T-helper 1 cell (primary cell): ENCODE results near the gene C8A.

Source experiments
- DNase-seq, 5 donors: peaks; one replicate each; pipeline ENCODE4 v3.0.0-alpha.2; 2012 to 2020
- total RNA-seq, 4 donors: gene quantifications; one replicate each; lab custom pipeline; 2026; lab: John Stamatoyannopoulos, UW

C8A gene
- total RNA-seq, result 0 reads per million in 4 donors

DNA sequence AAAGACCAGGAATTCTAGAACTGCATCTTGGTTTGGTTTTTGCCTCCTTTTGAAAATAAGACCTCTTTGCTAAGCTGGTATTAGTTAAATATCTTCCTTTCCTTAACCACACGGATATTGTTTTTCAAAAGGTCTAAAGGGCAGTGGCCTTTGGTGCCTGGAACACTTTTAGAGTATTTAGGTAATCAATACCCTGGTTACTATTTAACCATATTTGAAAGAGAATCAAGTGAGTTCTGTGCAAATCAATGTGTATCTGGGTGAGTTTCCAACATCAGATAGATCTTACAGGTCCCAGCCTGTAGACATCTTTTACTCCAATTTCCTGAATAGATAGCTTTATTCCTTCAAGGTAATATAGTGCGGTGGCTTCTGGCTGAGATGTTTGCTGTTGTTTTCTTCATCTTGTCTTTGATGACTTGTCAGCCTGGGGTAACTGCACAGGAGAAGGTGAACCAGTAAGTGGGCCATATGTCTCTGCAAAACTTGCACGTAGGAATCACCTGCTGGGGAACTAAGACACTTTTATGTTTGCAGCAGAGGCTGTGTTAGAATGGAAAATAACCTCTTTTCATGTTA lies at the start of gene C8A:
Gene C8A (plus strand): TSS at position 277 of the 579 bp plus-strand sequence. CDS start 105 bp downstream, at position 382.
- DNase-seq, result no peak

DNA sequence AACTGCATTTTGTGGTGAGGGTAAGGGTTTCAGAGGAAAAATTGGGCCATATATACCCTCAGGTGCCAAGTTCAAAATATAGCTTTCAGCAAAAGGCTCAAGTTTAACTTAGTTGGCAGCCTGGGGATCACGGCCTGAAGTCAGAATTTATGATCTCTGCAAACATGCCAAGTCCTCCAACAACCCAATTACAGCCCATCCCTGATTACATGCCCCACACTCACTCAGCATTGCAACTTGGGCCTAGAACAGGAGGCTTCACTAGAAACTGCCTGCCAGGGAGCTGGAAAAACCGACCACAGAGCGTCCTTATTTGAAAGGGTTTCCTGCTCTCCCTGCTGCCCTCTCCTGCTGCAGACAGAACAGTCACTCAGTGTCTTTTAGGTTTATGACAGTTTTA lies 47.8 kb upstream of the C8A start:
- no peak for DNase-seq

DNA sequence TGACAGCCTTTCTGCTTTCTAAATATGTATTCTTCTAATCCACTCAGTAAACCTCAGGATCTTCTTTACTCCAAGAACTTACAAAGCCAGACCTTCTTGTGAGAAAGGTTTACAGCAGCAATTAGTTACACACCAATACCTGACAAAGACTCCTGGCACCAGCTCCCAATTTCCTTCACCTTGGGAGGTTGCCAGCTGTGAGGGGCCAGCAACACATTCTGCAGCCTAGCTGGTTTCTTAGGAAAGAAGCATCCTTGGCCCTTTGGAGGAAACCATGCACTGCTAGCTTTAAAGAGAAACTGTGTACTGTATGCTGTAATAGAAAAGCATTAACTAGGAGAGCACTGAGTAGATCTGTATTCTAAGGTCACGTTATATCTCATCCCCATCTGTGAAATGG lies 46.2 kb upstream of the C8A start:
- DNase-seq, result no peak

DNA sequence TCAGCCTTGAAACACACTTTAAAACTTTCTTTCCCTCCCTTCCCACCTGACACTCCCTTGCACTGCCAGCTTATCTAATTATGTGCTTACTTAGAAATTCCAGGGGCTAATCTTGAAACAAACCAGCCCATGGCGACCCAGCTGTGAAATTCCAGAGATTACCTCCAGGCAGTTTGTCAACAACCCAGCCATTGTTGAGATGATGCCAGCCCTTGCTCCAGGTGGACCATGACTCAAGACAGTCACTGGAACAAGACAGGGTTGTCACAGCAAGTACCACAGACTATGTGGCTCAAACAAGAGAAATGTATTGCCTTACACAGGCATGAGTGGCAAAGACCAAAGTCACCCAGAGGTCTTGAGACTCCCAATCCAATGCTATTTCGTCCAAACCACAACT lies 43.3 kb upstream of the C8A start:
- DNase-seq, result no peak

DNA sequence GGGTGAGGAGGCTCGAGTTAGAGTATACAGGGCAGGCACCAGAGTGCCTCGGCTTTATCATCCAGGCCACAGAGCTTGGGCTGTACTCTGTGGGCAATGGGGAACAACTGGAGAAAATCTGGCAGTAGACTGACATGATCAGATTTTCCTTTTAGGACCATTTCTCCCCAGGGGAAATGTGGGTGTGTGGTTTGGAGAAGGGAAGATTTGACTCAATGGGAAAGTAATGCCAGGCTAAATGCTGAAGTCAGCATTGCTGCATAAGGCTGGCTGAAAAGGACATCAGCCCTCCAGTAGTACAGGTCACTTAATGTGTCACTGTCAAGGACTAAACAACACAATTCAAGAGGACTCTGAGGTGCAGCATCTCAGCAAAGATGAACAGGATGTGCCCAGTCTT lies 40.4 kb upstream of the C8A start:
- DNase-seq, result no peak

DNA sequence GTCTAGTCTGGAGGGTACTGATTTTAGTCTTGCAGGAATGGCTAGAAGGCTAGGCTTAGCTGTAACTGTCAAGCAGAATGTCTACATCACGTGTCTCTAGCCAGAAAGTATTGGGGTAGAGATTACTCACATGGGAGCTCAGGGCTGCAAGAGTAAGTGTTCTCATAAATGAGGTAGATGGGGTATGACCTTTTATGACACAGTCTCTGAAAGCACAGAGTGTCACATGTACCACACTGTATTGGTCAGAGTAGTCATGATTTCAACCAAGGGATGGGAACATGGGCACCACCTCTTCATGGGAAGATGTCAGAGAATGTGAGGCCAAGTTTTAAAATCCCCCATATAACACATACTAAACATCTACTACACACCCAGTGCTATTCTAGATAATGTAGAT lies 38.3 kb upstream of the C8A start:
- no peak for DNase-seq

DNA sequence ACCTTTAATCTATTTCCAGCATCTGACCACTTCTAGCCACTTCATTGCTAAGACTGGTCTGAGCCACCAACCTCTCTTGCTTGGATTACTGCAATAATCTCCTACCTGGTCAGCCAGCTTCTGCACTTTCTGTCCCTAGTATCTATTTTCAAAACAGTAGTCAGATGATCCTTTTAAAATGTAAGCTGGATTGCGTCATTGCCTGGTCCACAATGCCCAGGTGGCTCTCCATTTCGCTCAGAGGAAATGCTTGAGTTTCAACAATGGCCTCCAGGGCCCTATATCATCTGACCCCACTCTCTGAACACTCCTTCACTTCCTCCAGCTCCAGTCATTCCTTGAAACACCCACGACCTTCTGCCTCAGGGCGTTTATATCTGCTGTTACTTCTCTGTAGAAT lies 37.7 kb upstream of the C8A start:
- no peak for DNase-seq

DNA sequence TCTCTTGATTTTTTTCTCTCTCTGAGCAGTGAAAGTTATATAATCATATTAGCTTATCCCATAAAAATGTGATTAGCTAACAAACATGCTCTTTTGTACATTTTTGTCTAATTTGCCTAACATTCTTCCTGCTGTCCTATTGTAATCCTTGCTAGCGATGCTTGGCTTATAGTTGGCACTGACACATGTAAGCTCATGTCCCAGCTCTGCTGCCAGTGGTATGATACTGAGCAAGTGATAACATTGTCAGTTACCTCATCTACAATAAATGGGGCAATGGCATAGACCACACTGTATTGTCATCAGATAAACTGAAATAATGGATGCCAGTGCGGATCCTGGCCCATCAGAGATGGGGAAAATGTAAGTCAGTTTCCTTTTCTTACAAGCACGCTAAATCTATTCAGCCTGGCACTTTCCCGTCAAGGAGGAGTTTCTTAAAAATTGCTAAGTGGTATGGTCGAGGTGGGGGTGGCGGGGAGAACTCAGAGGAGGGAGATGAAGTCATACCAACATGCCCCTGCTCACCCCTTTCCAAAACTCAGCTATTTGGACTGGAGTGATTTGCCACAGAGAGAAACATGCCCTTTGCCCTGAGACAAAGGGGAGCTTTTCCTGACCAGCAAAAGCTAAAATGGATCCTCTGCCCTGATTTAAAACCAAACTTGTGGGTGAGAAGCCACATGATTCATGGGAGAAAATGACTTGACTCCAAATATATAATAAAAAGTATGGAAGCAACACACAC lies 36.7 kb upstream of the C8A start:
- DNase-seq, result no peak

DNA sequence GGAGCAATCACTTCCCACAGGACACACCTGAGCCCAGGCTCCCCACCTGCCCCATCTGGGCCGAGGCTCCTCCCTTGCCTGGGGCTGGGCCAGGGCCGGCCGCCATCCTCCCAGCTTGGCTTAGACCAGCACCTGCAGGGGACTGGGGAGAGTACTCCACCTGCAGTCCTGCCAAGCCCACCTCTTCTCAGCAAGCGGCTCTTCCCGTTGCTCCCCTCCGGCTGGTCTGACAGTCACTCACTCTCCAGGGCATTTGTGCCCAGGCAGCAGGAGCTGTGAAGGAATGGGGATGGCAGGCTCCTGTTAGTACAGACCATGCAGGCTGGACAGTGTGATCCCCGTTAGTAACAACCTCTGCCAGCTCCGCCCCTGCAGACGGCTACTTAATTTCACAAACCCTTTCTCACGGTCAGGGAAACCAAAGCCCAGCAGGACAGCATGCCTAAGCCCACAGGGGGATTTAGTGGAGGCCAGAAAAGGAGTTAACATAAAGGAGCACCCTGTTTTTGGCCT lies 35.2 kb upstream of the C8A start, which contains the start of gene FYB2:
Gene FYB2 (minus strand): TSS at position 18 of the 513 bp plus-strand sequence. CDS start 114 bp downstream, outside the sequence.
- DNase-seq, result no peak

DNA sequence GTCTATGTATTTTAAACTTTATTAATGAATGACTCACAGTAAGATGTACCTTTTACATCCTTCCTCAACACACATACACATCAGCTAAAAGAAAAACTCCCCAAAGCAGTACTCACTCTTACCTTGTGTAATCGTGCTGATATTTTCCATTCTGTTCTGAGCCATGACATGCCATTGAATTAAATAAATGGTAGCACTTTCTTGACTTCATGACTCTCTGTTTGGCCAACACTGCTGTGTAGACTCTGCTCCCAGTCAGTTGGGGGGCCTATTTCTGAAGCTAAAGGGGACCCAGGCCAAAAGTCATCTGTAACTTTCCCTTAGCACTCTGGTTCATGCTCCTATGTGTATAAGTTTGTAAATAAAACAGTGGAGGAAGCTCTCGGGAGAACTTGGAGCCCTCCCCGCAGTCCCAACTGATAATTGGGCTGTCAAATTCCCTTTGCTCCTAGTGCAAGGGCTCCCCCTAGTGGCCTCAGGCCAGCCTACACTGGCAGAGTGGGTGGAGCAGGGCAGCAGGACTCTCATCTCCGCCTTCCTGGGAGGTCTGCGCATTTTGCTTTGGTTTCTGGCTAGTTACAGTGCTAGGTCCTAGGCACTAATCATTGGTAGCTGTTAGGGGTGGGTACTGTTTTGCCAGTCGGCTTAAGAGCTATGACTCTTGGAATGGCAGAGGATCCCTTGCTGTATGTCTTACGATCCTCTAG lies 33.7 kb upstream of the C8A start:
- peak in 3 of 5 donors; percentile 24 to 44 (median 43) for DNase-seq

DNA sequence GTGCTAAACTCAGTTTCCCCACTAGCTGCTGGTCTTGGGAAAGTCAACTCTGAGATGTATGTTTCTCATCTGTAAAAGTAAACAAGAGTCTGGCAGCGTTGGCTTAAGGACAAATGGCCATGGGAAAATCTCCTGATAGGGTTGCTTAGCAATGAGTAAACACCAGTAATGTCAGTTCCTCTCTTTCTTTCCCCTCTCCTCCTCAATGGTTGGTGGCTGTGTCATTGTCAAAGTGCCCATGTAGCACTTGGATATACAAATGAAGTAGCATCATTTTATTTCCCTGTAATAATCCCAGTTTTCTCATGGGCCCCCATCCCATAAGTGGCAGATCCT lies 33.2 kb upstream of the C8A start:
- no peak for DNase-seq

DNA sequence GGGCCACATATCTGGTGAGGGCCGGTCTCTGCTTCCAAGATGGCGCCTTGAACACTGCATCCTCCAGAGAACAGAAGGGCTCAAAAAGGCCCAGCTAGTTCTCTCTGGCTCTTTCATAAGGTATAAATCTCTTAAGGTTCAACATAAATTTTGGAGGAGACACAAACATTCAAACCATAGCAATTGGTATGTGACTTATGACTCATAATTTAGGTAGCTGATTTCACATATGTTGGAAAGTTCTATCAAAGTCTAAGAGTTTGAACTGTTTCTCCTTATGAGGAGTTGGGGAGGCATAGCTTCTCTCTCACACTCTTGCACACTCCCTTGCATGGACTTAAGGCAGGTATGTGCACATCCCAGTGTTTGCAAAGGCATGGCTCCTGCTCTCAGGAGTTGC lies 30.3 kb upstream of the C8A start:
- DNase-seq, result no peak

DNA sequence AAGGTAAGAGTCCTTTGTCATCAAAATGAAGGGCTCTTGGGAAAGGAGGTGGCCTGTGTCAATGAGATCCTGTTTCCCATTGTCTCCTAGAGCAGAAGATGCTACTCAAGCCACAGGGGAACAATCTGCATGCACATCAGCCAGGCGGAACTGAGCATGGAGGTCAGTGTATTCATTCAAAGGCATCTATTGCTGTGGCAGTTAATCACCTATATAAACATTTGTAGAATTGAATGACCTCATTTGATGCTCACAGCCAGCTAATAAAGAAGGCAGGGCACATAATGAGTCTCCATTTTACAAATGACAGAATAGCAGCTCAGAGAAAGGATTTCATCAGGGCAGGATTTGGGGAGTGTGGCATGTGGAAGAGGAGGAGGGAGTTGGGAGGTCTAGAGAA lies 29.7 kb upstream of the C8A start:
- DNase-seq, result no peak

DNA sequence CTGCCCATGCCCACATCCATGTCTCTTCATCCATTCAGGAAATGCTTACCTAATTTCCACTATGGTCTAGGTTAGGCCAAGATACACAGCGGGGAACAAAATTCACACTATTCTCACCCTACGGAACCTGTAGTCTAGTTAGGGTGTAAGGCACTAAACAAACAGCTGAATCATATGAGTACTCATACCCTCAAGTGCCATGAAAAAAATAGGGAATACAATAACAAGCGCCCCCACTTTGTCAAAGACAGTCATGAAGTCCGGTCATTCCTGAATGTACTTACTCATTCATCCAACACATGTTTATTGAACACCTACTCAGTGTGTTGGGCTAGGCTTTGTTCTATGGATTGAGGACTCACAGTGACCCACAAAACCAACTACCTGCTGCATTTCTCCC lies 29.2 kb upstream of the C8A start:
- no peak for DNase-seq

DNA sequence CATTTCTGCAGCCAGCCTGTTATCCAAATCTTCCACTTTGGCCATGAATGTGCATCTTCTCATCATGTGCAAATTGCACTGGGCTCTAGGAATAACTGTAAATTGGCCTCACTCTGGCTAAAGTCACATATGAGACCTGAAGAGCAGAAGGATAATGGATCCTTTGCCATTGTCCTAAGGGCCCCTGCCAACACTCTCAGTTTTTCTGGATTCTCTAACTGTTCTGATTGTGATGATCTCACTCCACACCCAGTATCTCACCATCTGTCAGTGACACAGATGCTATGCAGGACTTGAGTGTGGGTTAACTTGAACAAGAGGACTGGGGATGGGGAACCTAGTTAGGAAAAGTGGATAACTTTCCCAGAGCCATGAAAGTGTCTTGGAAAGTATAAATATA lies 26.9 kb upstream of the C8A start:
- no peak for DNase-seq

DNA sequence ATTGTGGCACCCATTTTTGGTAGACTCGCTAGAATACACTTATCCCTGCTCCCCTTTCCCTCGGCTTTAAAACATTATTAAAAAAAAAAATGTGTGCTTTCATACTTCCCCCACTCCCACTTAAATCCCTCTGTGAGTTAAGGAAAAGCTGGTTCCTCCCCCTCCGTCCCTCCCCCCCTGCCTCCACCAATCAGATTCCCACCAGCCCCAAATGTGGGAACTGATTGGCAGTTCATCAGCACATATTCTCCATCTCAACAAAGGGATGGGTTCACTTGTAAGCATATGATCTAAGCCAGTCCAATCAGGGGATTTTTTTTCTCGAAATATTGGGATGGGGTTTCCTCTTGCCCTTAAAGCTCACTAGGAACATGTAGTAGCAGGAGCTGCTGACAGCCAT lies 24.5 kb upstream of the C8A start:
- no peak for DNase-seq

DNA sequence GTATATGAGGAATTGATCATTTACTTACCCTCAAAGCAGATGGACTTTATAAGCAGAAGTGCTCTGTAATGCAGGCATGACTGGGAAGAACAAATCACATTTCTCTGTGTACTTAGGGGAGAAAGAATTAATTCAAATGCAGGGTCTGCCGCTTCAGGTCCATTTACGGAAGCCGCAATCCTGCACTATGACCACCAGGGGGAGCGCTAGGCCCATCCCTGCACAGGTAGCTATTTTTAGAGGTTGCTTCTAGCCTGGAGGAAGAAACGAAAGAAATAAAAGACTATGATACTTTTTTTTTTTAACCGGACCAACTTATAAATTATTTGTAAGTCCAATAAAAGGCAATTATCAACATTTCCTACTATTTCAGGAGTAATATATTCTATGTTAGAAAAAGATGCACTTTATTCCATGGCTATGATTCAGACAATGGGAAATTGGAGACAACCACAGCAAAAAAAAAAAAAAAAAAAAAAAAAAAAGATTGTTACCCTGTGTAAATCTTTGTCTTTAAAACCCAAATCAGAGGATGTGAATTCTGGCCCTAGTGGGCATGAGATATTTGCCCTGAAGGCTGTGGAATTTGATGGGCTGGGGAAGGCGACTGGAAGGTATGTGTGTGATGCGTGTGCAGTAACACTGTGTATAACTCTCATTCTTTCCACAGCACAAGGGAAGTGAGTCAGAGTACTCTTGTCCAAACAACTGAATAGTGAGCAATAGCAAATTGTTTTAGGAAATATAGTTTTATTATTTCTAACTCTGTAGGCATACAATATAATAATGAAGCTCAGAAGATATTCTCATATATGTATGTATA lies 22.5 kb upstream of the C8A start:
- DNase-seq, result peak; percentile 20 to 62 (median 50)

DNA sequence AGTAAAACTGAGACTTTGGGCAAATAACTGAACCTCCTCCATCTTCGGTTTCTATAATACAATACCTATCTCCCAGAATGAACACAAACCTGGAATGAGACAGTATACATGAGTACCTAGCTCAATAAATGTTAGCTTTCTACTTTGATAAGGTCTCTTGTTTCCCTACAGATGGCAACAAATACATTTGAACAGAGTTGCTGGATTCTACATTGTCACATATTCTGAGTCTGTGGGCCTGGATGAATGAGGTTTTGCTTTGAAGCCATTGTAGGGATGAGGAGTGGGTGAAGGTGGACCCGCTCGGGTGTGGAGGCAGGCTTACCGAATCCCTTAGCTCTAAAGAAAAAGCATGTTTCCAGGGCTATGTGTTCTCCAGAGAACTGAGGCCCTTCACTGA lies 21.5 kb upstream of the C8A start:
- no peak for DNase-seq

DNA sequence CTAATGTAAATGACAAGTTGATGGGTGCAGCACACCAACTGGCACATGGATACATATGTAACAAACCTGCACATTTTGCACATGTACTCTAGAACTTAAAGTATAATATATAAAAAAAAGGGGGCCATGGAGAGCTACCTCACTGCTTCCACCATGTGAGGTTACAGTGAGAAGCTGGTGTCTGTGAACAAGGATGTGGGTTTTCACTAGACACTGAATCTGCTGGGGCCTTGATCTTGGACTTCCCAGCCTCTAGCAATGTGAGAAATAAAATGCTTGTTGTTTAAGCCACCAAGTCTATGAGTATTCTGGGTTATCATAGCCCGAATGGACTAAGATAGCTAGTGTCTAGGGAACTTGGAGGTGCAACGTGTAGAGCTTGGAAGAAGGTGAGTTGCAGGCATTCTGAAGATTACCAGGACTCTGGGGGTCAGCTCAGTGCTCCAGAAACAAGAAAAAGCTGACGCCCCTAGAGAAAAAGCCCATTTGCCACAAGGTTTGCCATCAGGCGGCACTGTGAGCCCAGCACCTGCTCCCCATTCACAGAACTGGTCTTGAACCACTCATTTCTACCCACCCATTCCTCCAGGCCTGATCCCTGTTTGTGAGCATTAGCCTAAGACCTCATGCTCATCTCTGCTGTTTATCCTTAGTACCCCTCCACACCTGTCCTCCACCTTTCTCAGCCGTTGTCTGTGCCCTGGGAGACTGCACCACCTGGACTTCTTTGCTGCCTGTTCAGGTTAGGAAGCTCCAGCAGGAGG lies 20.3 kb upstream of the C8A start:
- no peak for DNase-seq

DNA sequence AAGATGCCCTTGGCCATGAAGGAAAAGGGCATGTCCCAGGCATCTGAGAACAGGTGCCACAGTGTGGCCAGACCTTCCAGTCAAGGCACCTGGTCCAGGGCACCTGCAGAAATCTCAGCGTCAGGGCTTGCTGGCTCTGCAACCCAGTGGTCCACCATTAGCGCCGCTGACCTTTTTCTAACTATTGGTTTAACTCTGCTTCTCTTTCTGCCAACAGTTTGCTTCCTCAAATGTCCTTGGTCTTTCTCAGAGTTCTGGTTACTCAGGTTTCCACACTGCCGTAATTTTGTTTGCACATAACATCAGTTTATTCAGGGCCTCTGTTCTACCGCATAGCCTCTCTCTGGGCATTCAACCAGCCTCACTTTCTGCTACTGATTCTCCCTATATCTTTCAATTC lies 18.9 kb upstream of the C8A start:
- DNase-seq, result no peak

DNA sequence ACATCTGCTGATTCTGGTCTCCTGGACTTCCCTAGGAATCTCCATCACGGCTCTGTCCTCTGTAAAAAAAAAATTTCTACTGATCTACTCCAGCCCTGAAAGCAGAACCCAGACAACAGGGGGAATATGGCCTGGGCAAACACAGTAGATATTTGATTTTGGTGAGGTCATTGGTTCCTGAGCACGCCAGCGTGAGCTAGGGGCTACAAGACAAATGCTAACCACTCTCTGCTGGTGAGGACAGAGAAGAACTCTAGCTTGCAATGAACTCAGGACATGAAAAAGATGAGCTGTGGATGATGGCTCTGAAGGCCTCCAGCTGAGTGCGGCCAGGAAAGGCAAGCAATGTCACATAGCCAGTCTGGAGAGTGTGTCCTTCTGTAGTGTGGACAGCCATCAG lies 18.2 kb upstream of the C8A start:
- DNase-seq, result no peak

DNA sequence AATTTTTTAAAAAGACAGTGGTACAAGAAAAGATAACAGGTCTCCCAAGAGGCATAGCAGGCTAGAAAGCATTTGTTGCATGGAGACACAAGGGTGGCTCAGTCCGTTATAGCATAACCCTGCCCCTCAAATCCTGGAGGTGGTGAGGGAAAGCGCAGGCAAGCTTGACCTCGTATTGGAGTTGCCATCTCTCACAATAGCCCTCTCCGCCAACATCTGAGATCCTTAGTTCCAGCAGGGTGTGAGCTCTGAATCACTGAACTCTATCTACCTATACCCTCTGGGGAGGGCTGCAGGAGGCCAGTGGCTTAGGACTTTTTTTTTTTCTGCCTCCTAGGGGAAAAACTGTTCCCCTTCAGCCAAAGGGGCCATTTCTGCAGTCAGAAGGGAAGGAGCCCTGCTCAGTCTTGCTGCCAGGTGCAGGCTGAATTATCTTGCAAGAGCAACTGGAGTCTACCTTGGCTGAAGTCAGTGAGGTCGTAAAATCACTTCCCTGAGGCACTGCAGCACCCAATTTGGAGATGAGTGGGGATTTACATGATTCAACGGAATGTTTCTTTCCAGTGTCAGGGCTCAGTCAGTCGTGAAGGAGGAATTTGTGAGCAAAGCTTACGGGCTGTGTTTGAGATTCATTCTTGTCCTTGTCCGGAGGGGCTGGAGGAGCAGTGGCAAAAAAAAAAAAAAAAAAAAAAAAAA lies 17.2 kb upstream of the C8A start:
- DNase-seq, result no peak
